GM12878 (cell line): ENCODE data around the gene STAC2. TPM values are rescaled to one million over a fixed set of nuclear protein-coding genes. Genes with fewer than 3 reads are reported as not detected.

Experiments
- ATAC-seq: fragments of 200-7000 bp; cut with Tn5 transposase; 3 replicates; pipeline ENCODE4 v1.9.1; 2020; ENCODE audit warnings: mild to moderate bottlenecking, moderate library complexity
- BruUV-seq: library from RNA; stranded (reverse); fragments of 400-500 nt; replicated peaks from 2 replicates; lab custom pipeline; 2021; lab: Mats Ljungman, UMichigan
- CTCF ChIA-PET: fragments of 300-600 bp; sonication (Branson Sonifier 250); formaldehyde crosslinking; extraction: SDS; loops from one replicate; lab custom pipeline; 2021; ENCODE audit warnings: inconsistent platforms; lab: Yijun Ruan, JAX
- POLR2A ChIA-PET: fragments of 350-600 bp; formaldehyde crosslinking; extraction: SDS; loops from one replicate; lab custom pipeline; 2021; ENCODE audit warnings: inconsistent platforms; lab: Charles Lee
- RAD21 ChIA-PET: fragments of 300-600 bp; sonication (Branson Sonifier 250); formaldehyde crosslinking; loops from one replicate; lab custom pipeline; 2023; ENCODE audit warnings: antibody characterized with exemption; ENCODE audit not compliant: unreplicated experiment; lab: Charles Lee
- SMC1A ChIA-PET: fragments of 300-600 bp; sonication (Branson Sonifier 250); formaldehyde crosslinking; loops from one replicate; lab custom pipeline; 2023; ENCODE audit not compliant: unreplicated experiment, uncharacterized antibody; lab: Charles Lee
- DNase-seq: peaks from one replicate; pipeline ENCODE4 v3.0.0-alpha.2; 2011; ENCODE audit warnings: low read depth, low spot score
- FAIRE-seq: peaks from 3 replicates; lab custom pipeline; 2011; peaks lifted over from hg19 to GRCh38; lab: Jason Lieb, UNC
- H2AFZ ChIP-seq: 2 replicates; pipeline ENCODE4 v1.6.0; 2011; ENCODE audit warnings: low read depth, low read length, control low read depth; ENCODE audit not compliant: control insufficient read depth
- H3K27ac ChIP-seq: 2 replicates; pipeline ENCODE4 v1.5.1; 2011; ENCODE audit warnings: control low read depth; ENCODE audit not compliant: control insufficient read depth, insufficient read depth
- H3K27me3 ChIP-seq, 2 experiments: replicated peaks in 1 of 2; 2 replicates each; pipeline versions ENCODE4 v1.6.0 to v1.6.1; 2011; ENCODE audit warnings: low read length in 1 of 2; ENCODE audit not compliant: control insufficient read depth in 2 of 2, insufficient read depth in 2 of 2
- H3K36me3 ChIP-seq, 2 experiments: 2 replicates each; pipeline ENCODE4 v1.5.1; 2011; ENCODE audit warnings: low read length in 1 of 2; ENCODE audit not compliant: control insufficient read depth in 2 of 2, insufficient read depth in 2 of 2
- H3K4me1 ChIP-seq: 2 replicates; pipeline ENCODE4 v1.6.1; 2011; ENCODE audit warnings: mild to moderate bottlenecking, low read length, moderate library complexity, mixed read lengths; ENCODE audit not compliant: control insufficient read depth, insufficient read depth
- H3K4me2 ChIP-seq: 2 replicates; pipeline ENCODE4 v1.6.0; 2011; ENCODE audit warnings: control low read depth; ENCODE audit not compliant: control insufficient read depth, insufficient read depth
- H3K4me3 ChIP-seq: fragments of 200-600 bp; sonication (generic); 2 replicates; pipeline ENCODE4 v1.5.1; 2016
- H3K79me2 ChIP-seq: 2 replicates; pipeline ENCODE4 v1.6.0; 2011; ENCODE audit warnings: low read length; ENCODE audit not compliant: control insufficient read depth, insufficient read depth
- H3K9ac ChIP-seq: 2 replicates; pipeline ENCODE4 v1.8.0; 2011; ENCODE audit warnings: low read length, control low read depth, mixed read lengths; ENCODE audit not compliant: control insufficient read depth, insufficient read depth
- H3K9me3 ChIP-seq: replicated peaks from 3 replicates; pipeline ENCODE4 v1.5.1; 2011; ENCODE audit warnings: mild to moderate bottlenecking, low read length; ENCODE audit not compliant: control insufficient read depth, insufficient read depth
- H4K20me1 ChIP-seq: 2 replicates; pipeline ENCODE4 v1.6.0; 2011; ENCODE audit not compliant: control insufficient read depth, insufficient read depth
- BMI1 ChIP-seq: fragments of 450-650 bp; IDR thresholded peaks from 2 replicates; pipeline ENCODE4 v1.6.1; 2016; ENCODE audit warnings: mild to moderate bottlenecking, moderate library complexity, borderline replicate concordance
- CREB1 ChIP-seq: IDR thresholded peaks from 2 replicates; pipeline ENCODE4 v1.6.1; 2012; ENCODE audit warnings: low read depth, mild to moderate bottlenecking, inconsistent platforms
- ETV6 ChIP-seq, 2 experiments: fragments of 450-650 bp in 1 of 2; IDR thresholded peaks in 1 of 2; conservative IDR thresholded peaks in 1 of 2; 2 replicates each; pipeline ENCODE4 v1.6.1; 2014; ENCODE audit warnings: antibody characterized with exemption in 1 of 2, borderline replicate concordance in 1 of 2, low read depth in 1 of 2, mild to moderate bottlenecking in 1 of 2, moderate library complexity in 1 of 2
- IRF3 ChIP-seq: fragments of 450-650 bp; IDR thresholded peaks from 2 replicates; pipeline ENCODE4 v1.6.1; 2014; ENCODE audit warnings: mild to moderate bottlenecking
- MEF2A ChIP-seq: IDR thresholded peaks from 2 replicates; pipeline ENCODE4 v1.6.1; 2011; ENCODE audit warnings: low read depth, mild to moderate bottlenecking, low read length, moderate library complexity; ENCODE audit not compliant: insufficient read depth
- MYC ChIP-seq: IDR thresholded peaks from 2 replicates; pipeline ENCODE4 v1.6.1; 2011; ENCODE audit warnings: mild to moderate bottlenecking, low read length, moderate library complexity, inconsistent platforms; ENCODE audit not compliant: insufficient read depth, insufficient replicate concordance, insufficient read length, severe bottlenecking
- NFIC ChIP-seq: IDR thresholded peaks from 2 replicates; pipeline ENCODE4 v1.6.1; 2012; ENCODE audit warnings: low read depth, mild to moderate bottlenecking, inconsistent platforms, low read length, moderate library complexity
- NKRF ChIP-seq: fragments of 450-650 bp; conservative IDR thresholded peaks from 2 replicates; pipeline ENCODE4 v1.6.1; 2017; ENCODE audit warnings: mild to moderate bottlenecking, moderate library complexity
- POLR2AphosphoS5 ChIP-seq: IDR thresholded peaks from 2 replicates; pipeline ENCODE4 v1.6.1; 2011; ENCODE audit warnings: mild to moderate bottlenecking, low read length, inconsistent platforms
- RAD21 ChIP-seq: IDR thresholded peaks from 2 replicates; pipeline ENCODE4 v1.6.1; 2011; ENCODE audit warnings: mild to moderate bottlenecking, low read depth, low read length, moderate library complexity; ENCODE audit not compliant: insufficient read depth
- RELA ChIP-seq: fragments of 450-650 bp; IDR thresholded peaks from 2 replicates; pipeline ENCODE4 v1.8.0; 2014; ENCODE audit warnings: borderline replicate concordance; ENCODE audit not compliant: partially characterized antibody
- SPI1 ChIP-seq: IDR thresholded peaks from 2 replicates; pipeline ENCODE4 v1.6.1; 2011; ENCODE audit warnings: low read depth, mild to moderate bottlenecking, low read length, moderate library complexity, borderline replicate concordance; ENCODE audit not compliant: insufficient read depth
- STAT3 ChIP-seq: IDR thresholded peaks from 2 replicates; pipeline ENCODE4 v1.6.1; 2011; ENCODE audit warnings: low read depth, low read length, improper control_type of control experiment
- TARDBP ChIP-seq: IDR thresholded peaks from 2 replicates; pipeline ENCODE4 v1.6.1; 2016; ENCODE audit warnings: borderline replicate concordance
- YBX1 ChIP-seq: fragments of 450-650 bp; IDR thresholded peaks from 2 replicates; pipeline ENCODE4 v1.6.1; 2016; ENCODE audit warnings: antibody characterized with exemption
- WGBS: methylation state at CpG from one replicate; pipeline ENCODE4 v1.1.6; 2016; ENCODE audit warnings: low lambda C conversion rate; ENCODE audit not compliant: insufficient replicate concordance, insufficient coverage; ENCODE audit errors: missing lambda C conversion rate; 5-methylcytosine and 5-hydroxymethylcytosine counted together
- in situ Hi-C: fragments of 300-500 bp; cut with MboI; formaldehyde crosslinking; loops from 9 replicates; pipeline ENCODE4 v1.14.3; 2018; ENCODE audit warnings: mixed read lengths
- intact Hi-C: fragments of 100-400 bp; cut with micrococcal nuclease; formaldehyde crosslinking; loops from one replicate; pipeline ENCODE4 v1.14.2; 2022; ENCODE audit not compliant: unreplicated experiment
- polyA plus RNA-seq, 11 experiments: library from polyadenylated mRNA; depleted of rRNA in 4 of 11; unstranded in 6 of 11; stranded (reverse) in 5 of 11; fragments of >200 nt; fragmentation: Nextera tagmentation in 4 of 11; fragmentation: Illumina TruSeq in 1 of 11; extraction: Ambion mirVana in 4 of 11; extraction: Trizol in 1 of 11; gene quantifications; 1 replicate in 1 of 11; 2 replicates in 10 of 11; pipeline versions ENCODE4 v1.2.1 to v1.2.3, GENCODE V29; 2011 to 2016; ENCODE audit warnings: inconsistent platforms in 2 of 11, missing spikeins in 2 of 11, low read depth in 1 of 11
- total RNA-seq, 4 experiments: library from RNA; depleted of rRNA in 3 of 4; stranded (reverse); fragments of >200 nt in 3 of 4; fragmentation: Illumina TruSeq in 1 of 4; extraction: Trizol in 1 of 4; gene quantifications; 2 replicates each; pipeline versions ENCODE4 v1.2.1 to v1.2.3, GENCODE V29; 2013 to 2021

STAC2 gene
- total and polyA plus RNA-seq, 10 of the 15 experiments (the other 5 are each of a cell fraction or from before 2014, with no cell fraction given), result 0.04 TPM; not detected in 9

- H3K4me3 ChIP-seq, result no peak overlapping the region
- no peak for DNase-seq
- BruUV-seq, result no TSS peak
- RAD21 ChIA-PET, result no interaction called here
- H3K27ac ChIP-seq, result no peak overlapping the region
- H3K9ac ChIP-seq, result no peak overlapping the region
- H3K4me1 ChIP-seq, result no peaks in the 10 kb centered on the region
- CTCF ChIA-PET, result interaction anchor here (1.1 to 1.5 kb wide), 3 partner anchors 17 to 63 kb away, joined by 3 read pairs; no protein-coding TSS in a partner anchor
- H3K27me3 ChIP-seq, result no peaks in the 10 kb centered on the region
- no peaks in the 10 kb centered on the region for H3K9me3 ChIP-seq
- in situ Hi-C loops, result no loop called here
- FAIRE-seq, result no peak
- SMC1A ChIA-PET, result interaction anchor here (0.6 kb wide), 1 partner anchor 153 kb away, joined by 3 read pairs; no protein-coding TSS in a partner anchor
- H4K20me1 ChIP-seq, result no peaks in the 10 kb centered on the region
- no peak overlapping the region for H3K4me2 ChIP-seq
- no peak overlapping the region for H2AFZ ChIP-seq
- H3K36me3 ChIP-seq, result peaks cover 5 to 9% of the 10 kb centered on the region in 2 experiments; a peak in 3 of 4 replicates
- 99% methylated on average over 5 of the region's 5 CpGs for WGBS
- POLR2A ChIA-PET, result no interaction called here
- intact Hi-C loops, result no loop called here
- TF ChIP-seq RAD21 (no peak), ETV6 (conservative IDR thresholded peaks at IDR 0.05 in 1 of 2, IDR thresholded peaks at IDR 0.05 in 1 of 2; ENCODE audit: borderline replicate concordance in 1 of 2, low read depth in 1 of 2) (no peak)
- ATAC-seq, result no peak
- no peaks in the 10 kb centered on the region for H3K79me2 ChIP-seq
Observed at GRCh38 chr17:39181303-39181702, 44.4 kb downstream of the STAC2 start.

GRCh38 chr17:39178536-39178935, 47.2 kb downstream of the STAC2 start:
- RAD21 ChIA-PET, result no interaction called here
- BruUV-seq, result no TSS peak
- no peak overlapping the region for H3K4me2 ChIP-seq
- 95% methylated on average over 4 of the region's 4 CpGs for WGBS
- no peak overlapping the region for H3K27ac ChIP-seq
- H3K4me1 ChIP-seq, result no peaks in the 10 kb centered on the region
- in situ Hi-C loops, result no loop called here
- H3K9me3 ChIP-seq, result no peaks in the 10 kb centered on the region
- no peak overlapping the region for H3K9ac ChIP-seq
- ATAC-seq, result no peak
- no peaks in the 10 kb centered on the region for H3K79me2 ChIP-seq
- H3K36me3 ChIP-seq, result peaks cover 2 to 7% of the 10 kb centered on the region in 2 experiments; a peak in 2 of 4 replicates
- POLR2A ChIA-PET, result no interaction called here
- H3K27me3 ChIP-seq, result no peaks in the 10 kb centered on the region
- H4K20me1 ChIP-seq, result no peaks in the 10 kb centered on the region
- H3K4me3 ChIP-seq, result no peak overlapping the region
- H2AFZ ChIP-seq, result no peak overlapping the region
- CTCF ChIA-PET, result interaction anchor here (1.5 to 8.9 kb wide), 2 partner anchors 14 to 195 kb away, joined by 7 to 79 read pairs; partner anchors contain the start of gene ARL5C
- no peak for FAIRE-seq
- intact Hi-C loops, result no loop called here
- DNase-seq, result no peak
- SMC1A ChIA-PET, result interaction anchor here (0.8 kb wide), 1 partner anchor 62 kb away, joined by 3 read pairs; no protein-coding TSS in a partner anchor
- TF ChIP-seq TARDBP, result no peak
- TF ChIP-seq STAT3, result no peak
- no peak for TF ChIP-seq MEF2A
- no peak for TF ChIP-seq NKRF
- TF ChIP-seq BMI1, result no peak
- no peak for TF ChIP-seq IRF3
- TF ChIP-seq POLR2AphosphoS5, result no peak
- TF ChIP-seq SPI1, result no peak
- no peak for TF ChIP-seq MYC
- TF ChIP-seq YBX1, result no peak
- TF ChIP-seq CREB1, result no peak
- no peak for TF ChIP-seq NFIC
- TF ChIP-seq RELA, result no peak
